T-cell (primary cell): Measurements from ENCODE around the gene TSR1. TPM values are rescaled to one million over a fixed set of nuclear protein-coding genes. Genes with fewer than 3 reads are reported as not detected.

Experiments used
- ATAC-seq, 4 experiments: fragments of 200-7000 bp in 3 of 4; fragments of 150-1000 bp in 1 of 4; cut with Tn5 transposase; replicated peaks in 1 of 4; 1 replicate in 3 of 4; 2 replicates in 1 of 4; pipeline ENCODE4 v1.10.0; 2021; ENCODE audit warnings: moderate library complexity in 3 of 4, mild to moderate bottlenecking in 2 of 4, moderate number of reproducible peaks in 1 of 4
- CTCF ChIA-PET, 2 donors: fragments of 300-600 bp; sonication (Branson Sonifier 250); formaldehyde crosslinking; loops; one replicate each; lab custom pipeline; 2022; ENCODE audit warnings: antibody characterized with exemption in 2 of 2; lab: Charles Lee
- POLR2A ChIA-PET, 2 donors: fragments of 300-600 bp; sonication (Branson Sonifier 250); formaldehyde crosslinking; loops; one replicate each; lab custom pipeline; 2022; ENCODE audit warnings: antibody characterized with exemption in 2 of 2; lab: Charles Lee
- DNase-seq, 35 experiments: peaks; one replicate each; pipeline versions ENCODE4 v3.0.0 to v3.0.0-alpha.2; 2013 to 2023
- H3K27ac ChIP-seq: one replicate; pipeline ENCODE4 v1.5.1; 2013; ENCODE audit warnings: low read length
- H3K27me3 ChIP-seq, 2 experiments: replicated peaks in 1 of 2; 1 replicate in 1 of 2; 2 replicates in 1 of 2; pipeline versions ENCODE4 v1.6.1 to v1.7.0; 2013; ENCODE audit warnings: low read length in 1 of 2, mixed read lengths in 1 of 2; ENCODE audit not compliant: control insufficient read depth in 2 of 2, insufficient read depth in 2 of 2; ENCODE audit errors: extremely low read depth in 1 of 2
- H3K36me3 ChIP-seq, 2 donors: 1 replicate in 1 of 2; 2 replicates in 1 of 2; pipeline versions ENCODE4 v1.6.1 to v1.7.0; 2013; ENCODE audit warnings: low read length in 1 of 2; ENCODE audit not compliant: control insufficient read depth in 2 of 2, insufficient read depth in 1 of 2; ENCODE audit errors: extremely low read depth in 1 of 2
- H3K4me1 ChIP-seq, 2 experiments: 1 replicate in 1 of 2; 2 replicates in 1 of 2; pipeline versions ENCODE4 v1.6.1 to v1.7.0; 2013; ENCODE audit warnings: low read length in 2 of 2, mixed read lengths in 1 of 2; ENCODE audit not compliant: insufficient read depth in 2 of 2, control insufficient read depth in 1 of 2; ENCODE audit errors: extremely low read depth in 1 of 2
- H3K4me3 ChIP-seq, 2 donors: 1 replicate in 1 of 2; 2 replicates in 1 of 2; pipeline versions ENCODE4 v1.5.1 to v1.7.0; 2013; ENCODE audit warnings: mild to moderate bottlenecking in 2 of 2, low read length in 1 of 2, moderate library complexity in 1 of 2; ENCODE audit not compliant: control insufficient read depth in 1 of 2; ENCODE audit errors: extremely low read depth in 1 of 2
- H3K9me3 ChIP-seq: 2 replicates; pipeline ENCODE4 v1.7.0; 2013
- H3K27ac Mint-ChIP-seq, 2 donors: one replicate each; pipeline ENCODE4 v1.8.0; 2020 to 2021; ENCODE audit warnings: mild to moderate bottlenecking in 2 of 2, mixed read lengths in 2 of 2
- H3K27me3 Mint-ChIP-seq, 2 donors: one replicate each; pipeline ENCODE4 v1.8.0; 2021 to 2022; ENCODE audit warnings: mixed read lengths in 2 of 2
- H3K36me3 Mint-ChIP-seq: one replicate; pipeline ENCODE4 v1.8.0; 2021; ENCODE audit warnings: mixed read lengths
- H3K4me1 Mint-ChIP-seq, 3 donors: one replicate each; pipeline ENCODE4 v1.8.0; 2020 to 2022; ENCODE audit warnings: mixed read lengths in 3 of 3, mild to moderate bottlenecking in 1 of 3
- H3K4me3 Mint-ChIP-seq, 3 donors: one replicate each; pipeline ENCODE4 v1.8.0; 2020 to 2022; ENCODE audit warnings: mild to moderate bottlenecking in 3 of 3, mixed read lengths in 3 of 3, moderate library complexity in 3 of 3
- H3K9me3 Mint-ChIP-seq, 3 donors: one replicate each; pipeline ENCODE4 v1.8.0; 2020 to 2022; ENCODE audit warnings: mixed read lengths in 3 of 3
- WGBS: methylation state at CpG from one replicate; pipeline ENCODE4 v1.1.5; 2013; ENCODE audit warnings: missing lambda C conversion rate; ENCODE audit not compliant: insufficient coverage; 5-methylcytosine and 5-hydroxymethylcytosine counted together
- total RNA-seq, 35 experiments: library from RNA in 6 of 35; stranded (reverse) in 6 of 35; fragments of 120-200 nt in 1 of 35; gene quantifications; one replicate each; pipeline versions ENCODE4 v1.2.1 to v1.2.4 and lab custom pipeline; 2013 to 2026

TSR1 gene
- total RNA-seq, 5 donors from 2014 or later (not counting 1 experiment from before 2014, with no cell fraction given), result 27.8 to 33.7 (median 28.8) TPM

GRCh38 chr17:2380226-2380922 lies 44.1 kb upstream of the TSR1 start:
- no peaks in the 10 kb centered on the region for H3K9me3 ChIP-seq
- Mint-ChIP-seq H3K36me3 (peaks cover 7% of the 10 kb centered on the region), H3K4me1 (peaks cover 0 to 9% (median 7%) of the 10 kb centered on the region in 3 donors), H3K9me3 (no peaks in the 10 kb centered on the region), H3K4me3 (no peak overlapping the region), H3K27ac (no peak overlapping the region), H3K27me3 (no peaks in the 10 kb centered on the region)
- no peak overlapping the region for H3K4me3 ChIP-seq
- no peak for ATAC-seq
- H3K27me3 ChIP-seq, result no peaks in the 10 kb centered on the region
- CTCF ChIA-PET, result interaction anchor here (3.8 to 6.5 kb wide), 2 partner anchors 36 kb away, joined by 49 to 231 read pairs; no protein-coding TSS in a partner anchor
- H3K27ac ChIP-seq, result no peak overlapping the region
- DNase-seq, result no peak
- 92% methylated on average over 14 of the region's 16 CpGs for WGBS
- peaks cover 0 to 12% of the 10 kb centered on the region in 2 experiments for H3K4me1 ChIP-seq
- POLR2A ChIA-PET, result no interaction called here
- peaks cover 22 to 35% of the 10 kb centered on the region in 2 donors for H3K36me3 ChIP-seq

GRCh38 chr17:2379489-2380225 lies 43.4 kb upstream of the TSR1 start:
- 92% methylated on average over 23 of the region's 25 CpGs for WGBS
- Mint-ChIP-seq H3K9me3 (no peaks in the 10 kb centered on the region), H3K4me1 (peaks cover 0 to 9% (median 7%) of the 10 kb centered on the region in 3 donors), H3K27me3 (no peaks in the 10 kb centered on the region), H3K27ac (no peak overlapping the region), H3K4me3 (no peak overlapping the region), H3K36me3 (peaks cover 7% of the 10 kb centered on the region)
- no peaks in the 10 kb centered on the region for H3K9me3 ChIP-seq
- POLR2A ChIA-PET, result no interaction called here
- DNase-seq, result no peak
- CTCF ChIA-PET, result interaction anchor here in 1 of 2 donors (6.5 kb wide), 1 partner anchor 37 kb away, joined by 231 read pairs; no protein-coding TSS in a partner anchor
- H3K4me3 ChIP-seq, result no peak overlapping the region
- ATAC-seq, result no peak
- peaks cover 0 to 12% of the 10 kb centered on the region in 2 experiments for H3K4me1 ChIP-seq
- H3K36me3 ChIP-seq, result peaks cover 21 to 33% of the 10 kb centered on the region in 2 donors
- H3K27me3 ChIP-seq, result no peaks in the 10 kb centered on the region
- no peak overlapping the region for H3K27ac ChIP-seq

GRCh38 chr17:2378905-2379304 lies 42.6 kb upstream of the TSR1 start:
- Mint-ChIP-seq H3K27me3 (no peaks in the 10 kb centered on the region), H3K27ac (no peak overlapping the region), H3K4me3 (no peak overlapping the region), H3K4me1 (peaks cover 0 to 9% (median 7%) of the 10 kb centered on the region in 3 donors), H3K36me3 (peaks cover 7% of the 10 kb centered on the region), H3K9me3 (no peaks in the 10 kb centered on the region)
- CTCF ChIA-PET, result interaction anchor here (0.7 to 6.5 kb wide), 2 partner anchors 38 to 39 kb away, joined by 3 to 231 read pairs; no protein-coding TSS in a partner anchor
- ATAC-seq (no peak), DNase-seq (no peak)
- no peak overlapping the region for H3K4me3 ChIP-seq
- H3K27me3 ChIP-seq, result no peaks in the 10 kb centered on the region
- peaks cover 21 to 32% of the 10 kb centered on the region in 2 donors for H3K36me3 ChIP-seq
- WGBS, result 96% methylated on average over 9 of the region's 11 CpGs
- POLR2A ChIA-PET, result no interaction called here
- no peak overlapping the region for H3K27ac ChIP-seq
- H3K4me1 ChIP-seq, result peaks cover 0 to 12% of the 10 kb centered on the region in 2 experiments
- no peaks in the 10 kb centered on the region for H3K9me3 ChIP-seq

- ChIA-PET POLR2A (no interaction called here), CTCF (no interaction called here)
- Histone ChIP-seq H3K27me3 (no peaks in the 10 kb centered on the region), H3K36me3 (peaks cover 24 to 37% of the 10 kb centered on the region in 2 donors), H3K27ac (no peak overlapping the region), H3K9me3 (no peaks in the 10 kb centered on the region), H3K4me1 (peaks cover 0 to 7% of the 10 kb centered on the region in 2 experiments), H3K4me3 (no peak overlapping the region)
- Mint-ChIP-seq H3K4me1 (peaks cover 0 to 3% (median 2%) of the 10 kb centered on the region in 3 donors), H3K27ac (no peak overlapping the region), H3K9me3 (no peaks in the 10 kb centered on the region), H3K27me3 (no peaks in the 10 kb centered on the region), H3K4me3 (no peak overlapping the region), H3K36me3 (peaks cover 10% of the 10 kb centered on the region)
- DNase-seq, result no peak
- no CpG with 5 or more reads among the region's 10 CpGs for WGBS
- ATAC-seq, result no peak
Observed at GRCh38 chr17:2377659-2378058, 41.4 kb upstream of the TSR1 start.

- ATAC-seq, result no peak
- no peak for DNase-seq
- Mint-ChIP-seq H3K4me3 (no peak overlapping the region), H3K27me3 (no peaks in the 10 kb centered on the region), H3K27ac (no peak overlapping the region), H3K36me3 (peaks cover 10% of the 10 kb centered on the region), H3K9me3 (no peaks in the 10 kb centered on the region), H3K4me1 (no peaks in the 10 kb centered on the region)
- H3K27me3 ChIP-seq, result no peaks in the 10 kb centered on the region
- CTCF ChIA-PET, result no interaction called here
- 92% methylated on average over 8 of the region's 14 CpGs for WGBS
- no peaks in the 10 kb centered on the region for H3K4me1 ChIP-seq
- POLR2A ChIA-PET, result no interaction called here
- peaks cover 30 to 38% of the 10 kb centered on the region in 2 donors for H3K36me3 ChIP-seq
- no peak overlapping the region for H3K27ac ChIP-seq
- H3K4me3 ChIP-seq, result no peak overlapping the region
- H3K9me3 ChIP-seq, result no peaks in the 10 kb centered on the region
Observed at GRCh38 chr17:2376107-2376506, 39.9 kb upstream of the TSR1 start.

GRCh38 chr17:2375406-2375805 lies 39.1 kb upstream of the TSR1 start:
- no peak overlapping the region for H3K27ac Mint-ChIP-seq
- no peak for DNase-seq
- H3K27ac ChIP-seq, result no peak overlapping the region
- ChIA-PET POLR2A (no interaction called here), CTCF (no interaction called here)
- 96% methylated on average over 19 of the region's 19 CpGs for WGBS
- no peak for ATAC-seq
- no peak overlapping the region for H3K4me3 Mint-ChIP-seq
- H3K27me3 Mint-ChIP-seq, result no peaks in the 10 kb centered on the region
- H3K36me3 Mint-ChIP-seq, result peaks cover 10% of the 10 kb centered on the region
- H3K9me3 ChIP-seq, result no peaks in the 10 kb centered on the region
- H3K27me3 ChIP-seq, result no peaks in the 10 kb centered on the region
- H3K36me3 ChIP-seq, result peaks cover 31 to 36% of the 10 kb centered on the region in 2 donors
- H3K4me1 Mint-ChIP-seq, result no peaks in the 10 kb centered on the region
- H3K4me1 ChIP-seq, result no peaks in the 10 kb centered on the region
- H3K9me3 Mint-ChIP-seq, result no peaks in the 10 kb centered on the region
- H3K4me3 ChIP-seq, result no peak overlapping the region
